Peyer's patch (tissue), 4 donors: ENCODE measurements around the gene MEMO1.

Experiments used
- CTCF ChIP-seq, 6 experiments: fragments of 450-650 bp in 4 of 6; fragments of 200-600 bp in 2 of 6; sonication (generic) in 1 of 6; IDR thresholded peaks; one replicate each; pipeline ENCODE4 v1.5.1; 2017 to 2019; ENCODE audit warnings: antibody characterized with exemption in 6 of 6, mild to moderate bottlenecking in 3 of 6, moderate library complexity in 1 of 6
- POLR2A ChIP-seq, 2 donors: fragments of 450-650 bp; IDR thresholded peaks; one replicate each; pipeline ENCODE4 v1.5.1; 2017; ENCODE audit warnings: antibody characterized with exemption in 2 of 2, mild to moderate bottlenecking in 2 of 2, moderate library complexity in 2 of 2

- TF ChIP-seq POLR2A (IDR thresholded peaks at IDR 0.05) (no peak), CTCF (IDR thresholded peaks at IDR 0.05) (no peak)
These were observed 41.6 kb downstream of the MEMO1 start for GRCh38 chr2:31969178-31969577.
